ENCODE data around the gene TBC1D30.

GRCh38 chr12:64798165-64798564 is 26.3 kb upstream of the TBC1D30 start:
- TF ChIP-seq CTCF (IDR thresholded peaks at IDR 0.05): no peak
- TF ChIP-seq POLR2A (IDR thresholded peaks at IDR 0.05): no peak
